ENCODE results near the gene CCL21. TPM values are rescaled to one million over a fixed set of nuclear protein-coding genes. Genes with fewer than 3 reads are reported as not detected.

CCL21 gene
- total and polyA plus RNA-seq, 10 of the 15 experiments (the other 5 are each of a cell fraction or from before 2014, with no cell fraction given): 0.26 TPM; not detected in 9

- in situ Hi-C loops (cut with MboI): no loop called here
- TF ChIP-seq MTA3 (IDR thresholded peaks at IDR 0.05; ENCODE audit: borderline replicate concordance, low read length) (no peak), NR2C2 (IDR thresholded peaks at IDR 0.05; ENCODE audit: borderline replicate concordance, control insufficient read depth, insufficient read length, low read depth) (no peak), ZSCAN29 (IDR thresholded peaks at IDR 0.05) (no peak), SREBF2 (IDR thresholded peaks at IDR 0.05; ENCODE audit: low read length) (no peak), RFX5 (IDR thresholded peaks at IDR 0.05; ENCODE audit: low read depth, low read length) (no peak), SPI1 (IDR thresholded peaks at IDR 0.05; ENCODE audit: borderline replicate concordance, insufficient read depth, low read depth, low read length) (no peak), WRNIP1 (IDR thresholded peaks at IDR 0.05; ENCODE audit: borderline replicate concordance, low read depth, low read length) (no peak), RAD21 (IDR thresholded peaks at IDR 0.05; ENCODE audit: insufficient read depth, low read depth, low read length) (no peak), HDAC2 (IDR thresholded peaks at IDR 0.05) (no peak), BCL3 (IDR thresholded peaks at IDR 0.05; ENCODE audit: borderline replicate concordance, insufficient read depth, low read depth, low read length, poor library complexity, severe bottlenecking) (no peak), ATF7 (IDR thresholded peaks at IDR 0.05; ENCODE audit: low read depth) (no peak), MYB (IDR thresholded peaks at IDR 0.05; ENCODE audit: borderline replicate concordance, low read depth, low read length) (no peak)
- Histone ChIP-seq H4K20me1 (ENCODE audit: control insufficient read depth, insufficient read depth) (no peaks in the 10 kb centered on the region), H3K36me3 (ENCODE audit: control insufficient read depth in 2 of 2, insufficient read depth in 2 of 2, low read length in 1 of 2) (no peaks in the 10 kb centered on the region), H3K4me1 (ENCODE audit: control insufficient read depth, insufficient read depth, low read length) (no peaks in the 10 kb centered on the region), H3K9ac (ENCODE audit: control insufficient read depth, insufficient read depth, low read length) (no peak overlapping the region), H3K79me2 (ENCODE audit: control insufficient read depth, insufficient read depth, low read length) (no peaks in the 10 kb centered on the region), H3K4me2 (ENCODE audit: control insufficient read depth, insufficient read depth) (no peak overlapping the region), H3K27me3 (replicated peaks in 1 of 2; ENCODE audit: control insufficient read depth in 2 of 2, insufficient read depth in 2 of 2, low read length in 1 of 2) (no peaks in the 10 kb centered on the region), H3K4me3 (no peak overlapping the region), H2AFZ (ENCODE audit: control insufficient read depth, low read depth, low read length) (no peak overlapping the region), H3K9me3 (replicated peaks; ENCODE audit: control insufficient read depth, insufficient read depth, low read length) (no peaks in the 10 kb centered on the region), H3K27ac (ENCODE audit: control insufficient read depth, insufficient read depth) (no peak overlapping the region)
- BruUV-seq (replicated peaks): no TSS peak
- 65% methylated on average over 2 of the region's 2 CpGs for WGBS (ENCODE audit: insufficient coverage, insufficient replicate concordance, low lambda C conversion rate, missing lambda C conversion rate)
- no peak for FAIRE-seq
- SMC1A ChIA-PET (ENCODE audit: uncharacterized antibody, unreplicated experiment): interaction anchor here (1.1 kb wide), 1 partner anchor 310 kb away, joined by 3 read pairs; no protein-coding TSS in a partner anchor
- DNase-seq (ENCODE audit: low read depth, low spot score): no peak
- RAD21 ChIA-PET (ENCODE audit: unreplicated experiment): no interaction called here
- CTCF ChIA-PET: interaction anchor here (0.8 to 3.3 kb wide), 6 partner anchors 10 to 39 kb away, joined by 3 to 23 read pairs (median 4); partner anchors contain the start of gene SIGMAR1
- no peak for ATAC-seq
- POLR2A ChIA-PET: no interaction called here
- intact Hi-C loops (cut with micrococcal nuclease; ENCODE audit: unreplicated experiment): loop anchor here (1.0 kb wide), 1 partner anchor 26 kb away; no protein-coding TSS in a partner anchor
These were observed 34.1 kb downstream of the CCL21 start for GRCh38 chr9:34675869-34676268.
